ENCODE measurements around the gene RECQL.

- TF ChIP-seq EP300 (IDR thresholded peaks at IDR 0.05) (no peak), CTCF (IDR thresholded peaks at IDR 0.05) (no peak), POLR2A (IDR thresholded peaks at IDR 0.05) (no peak)
Observed at GRCh38 chr12:21502164-21502496, 695 bp upstream of the RECQL start.

All from tibial nerve (tissue), 4 donors.